Adrenal gland (tissue), 12 donors: ENCODE results near the gene CYS1. TPM values are rescaled to one million over a fixed set of nuclear protein-coding genes. Genes with fewer than 3 reads are reported as not detected.
A peak's percentile ranks its signal among the peaks of the same experiment; 100 is the strongest.

Experiments used
- DNase-seq, 7 donors: peaks; one replicate each; pipeline ENCODE4 v3.0.0-alpha.2; 2019 to 2020
- H3K27ac ChIP-seq, 5 donors: fragments of 200-600 bp; sonication (generic) in 4 of 5; 1 replicate in 3 of 5; 2 replicates in 2 of 5; pipeline versions ENCODE4 v1.5.1 to v1.8.0; 2016 to 2020; ENCODE audit warnings: mild to moderate bottlenecking in 1 of 5
- H3K27me3 ChIP-seq: fragments of 200-600 bp; 2 replicates; pipeline ENCODE4 v1.8.0; 2021
- H3K36me3 ChIP-seq, 2 donors: fragments of 200-600 bp; replicated peaks in 1 of 2; 1 replicate in 1 of 2; 2 replicates in 1 of 2; pipeline versions ENCODE4 v1.5.1 to v1.8.0; 2018 to 2022
- H3K4me1 ChIP-seq, 2 donors: fragments of 200-600 bp; replicated peaks in 1 of 2; 1 replicate in 1 of 2; 2 replicates in 1 of 2; pipeline versions ENCODE4 v1.5.1 to v1.8.0; 2018 to 2021
- H3K4me3 ChIP-seq, 4 donors: fragments of 200-600 bp; sonication (generic) in 3 of 4; one replicate each; pipeline ENCODE4 v1.5.1; 2016 to 2018
- H3K9me3 ChIP-seq, 3 donors: fragments of 200-600 bp; sonication (generic) in 1 of 3; replicated peaks in 1 of 3; 1 replicate in 2 of 3; 2 replicates in 1 of 3; pipeline versions ENCODE4 v1.5.1 to v1.8.0; 2016 to 2021
- POLR2A ChIP-seq, 2 donors: fragments of 450-650 bp; IDR thresholded peaks; one replicate each; pipeline ENCODE4 v1.6.1; 2017; ENCODE audit warnings: antibody characterized with exemption in 2 of 2, mild to moderate bottlenecking in 2 of 2, moderate library complexity in 1 of 2
- WGBS, 4 donors: extraction: QIAGEN DNeasy Blood & Tissue Kit in 2 of 4; methylation state at CpG; one replicate each; pipeline versions ENCODE4 v1.1.5 to v1.1.7; 2013 to 2017; 5-methylcytosine and 5-hydroxymethylcytosine counted together
- intact Hi-C, 2 donors: fragments of 100-400 bp; cut with DNase I; formaldehyde crosslinking; loops; one replicate each; pipeline versions ENCODE4 v1.14.1 to v1.15.0; 2022 to 2023
- polyA plus RNA-seq, 3 donors: library from polyadenylated mRNA; stranded (reverse); fragments of 200-250 nt in 2 of 3; fragments of 350-450 nt in 1 of 3; fragmentation: Illumina TruSeq in 1 of 3; extraction: RNeasy Lipid Tissue Mini Kit (QIAGEN cat#74804) in 1 of 3; gene quantifications; one replicate each; pipeline ENCODE4 v1.2.3, GENCODE V29; 2013 to 2014
- total RNA-seq, 9 donors: library from RNA; depleted of rRNA in 4 of 9; stranded (reverse); fragments of >200 nt in 4 of 9; fragments of 120-200 nt in 1 of 9; fragmentation: NEBNext Ultra II Directional in 1 of 9; extraction: Animal tissue kit (Norgen Biotek cat#: 25700) in 1 of 9; gene quantifications; one replicate each; pipeline versions ENCODE4 v1.1.0 to v1.2.4, GENCODE V29; 2013 to 2023
- TF ChIP-seq, protein P1 (sequence below), 6 experiments: fragments of 450-650 bp in 4 of 6; fragments of 200-600 bp in 2 of 6; sonication (generic) in 1 of 6; IDR thresholded peaks; 1 replicate in 5 of 6; 2 replicates in 1 of 6; pipeline versions ENCODE4 v1.5.1 to v1.8.0; 2016 to 2021; ENCODE audit warnings: antibody characterized with exemption in 6 of 6, mild to moderate bottlenecking in 2 of 6, moderate library complexity in 1 of 6
- donor health status: healthy with polysubstance abuse.
- donor health status: Bipolar disorder and iron deficiency.
- donor health status: DM: yes; HTN: yes; CAD: no.
- donor health status: DM: no; HTN: no; CAD: no.
- donor health status: DM: no; HTN: no; CAD: no.
- donor health status: DM: yes; HTN: yes; CAD: no.

The CYS1 gene
- total and polyA plus RNA-seq, 12 donors = 0.05 to 3.6 (median 1.1) TPM

DNA sequence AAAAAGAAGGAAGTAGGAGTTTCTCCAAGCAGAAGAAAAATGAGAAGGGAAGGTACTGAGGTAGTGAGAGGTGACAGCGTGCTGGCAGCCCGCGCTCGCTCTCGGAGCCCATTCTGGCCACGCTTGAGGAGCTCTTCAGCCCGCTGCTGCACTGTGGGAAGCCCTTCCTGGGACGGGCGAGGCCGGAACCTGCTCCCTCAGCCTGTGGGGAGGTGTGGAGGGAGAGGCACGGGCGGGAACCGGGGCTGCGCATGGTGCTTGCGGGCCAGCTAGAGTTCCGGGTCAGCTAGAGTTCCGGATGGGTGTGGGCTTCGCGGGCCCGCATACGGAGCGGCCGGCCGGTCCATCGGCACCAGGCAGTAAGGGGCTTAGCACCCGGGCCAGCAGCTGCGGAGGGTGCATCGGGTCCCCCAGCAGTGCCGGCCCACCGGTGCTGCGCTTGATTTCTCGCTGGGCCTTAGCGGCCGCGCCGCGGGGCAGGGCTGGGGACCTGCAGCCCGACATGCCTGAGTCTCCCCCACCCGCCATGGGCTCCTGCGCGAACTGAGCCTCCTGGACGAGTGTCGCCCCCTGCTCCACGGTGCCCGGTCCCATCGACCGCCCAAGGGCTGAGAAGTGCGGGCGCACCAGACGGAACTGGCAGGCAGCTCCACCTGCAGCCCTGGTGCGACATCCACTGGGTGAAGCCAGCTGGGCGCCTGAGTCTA, 11.1 kb upstream of the CYS1 start:
- no peaks in the 10 kb centered on the region for H3K9me3 ChIP-seq
- TF ChIP-seq POLR2A (IDR thresholded peaks at IDR 0.05) = no peak
- TF ChIP-seq, protein P1, sequence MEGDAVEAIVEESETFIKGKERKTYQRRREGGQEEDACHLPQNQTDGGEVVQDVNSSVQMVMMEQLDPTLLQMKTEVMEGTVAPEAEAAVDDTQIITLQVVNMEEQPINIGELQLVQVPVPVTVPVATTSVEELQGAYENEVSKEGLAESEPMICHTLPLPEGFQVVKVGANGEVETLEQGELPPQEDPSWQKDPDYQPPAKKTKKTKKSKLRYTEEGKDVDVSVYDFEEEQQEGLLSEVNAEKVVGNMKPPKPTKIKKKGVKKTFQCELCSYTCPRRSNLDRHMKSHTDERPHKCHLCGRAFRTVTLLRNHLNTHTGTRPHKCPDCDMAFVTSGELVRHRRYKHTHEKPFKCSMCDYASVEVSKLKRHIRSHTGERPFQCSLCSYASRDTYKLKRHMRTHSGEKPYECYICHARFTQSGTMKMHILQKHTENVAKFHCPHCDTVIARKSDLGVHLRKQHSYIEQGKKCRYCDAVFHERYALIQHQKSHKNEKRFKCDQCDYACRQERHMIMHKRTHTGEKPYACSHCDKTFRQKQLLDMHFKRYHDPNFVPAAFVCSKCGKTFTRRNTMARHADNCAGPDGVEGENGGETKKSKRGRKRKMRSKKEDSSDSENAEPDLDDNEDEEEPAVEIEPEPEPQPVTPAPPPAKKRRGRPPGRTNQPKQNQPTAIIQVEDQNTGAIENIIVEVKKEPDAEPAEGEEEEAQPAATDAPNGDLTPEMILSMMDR (IDR thresholded peaks at IDR 0.05) = no peak
- no peak overlapping the region for H3K27ac ChIP-seq
- no peak for DNase-seq
- no peaks in the 10 kb centered on the region for H3K4me1 ChIP-seq
- peak overlapping the region in 1 of 4 donors; percentile 45 for H3K4me3 ChIP-seq
- H3K27me3 ChIP-seq = peaks cover 22% of the 10 kb centered on the region
- intact Hi-C loops = no loop called here
- no peaks in the 10 kb centered on the region for H3K36me3 ChIP-seq
- 20 to 34% (median 27%) methylated on average over 17 to 52 of the region's 52 CpGs for WGBS, 4 donors

DNA sequence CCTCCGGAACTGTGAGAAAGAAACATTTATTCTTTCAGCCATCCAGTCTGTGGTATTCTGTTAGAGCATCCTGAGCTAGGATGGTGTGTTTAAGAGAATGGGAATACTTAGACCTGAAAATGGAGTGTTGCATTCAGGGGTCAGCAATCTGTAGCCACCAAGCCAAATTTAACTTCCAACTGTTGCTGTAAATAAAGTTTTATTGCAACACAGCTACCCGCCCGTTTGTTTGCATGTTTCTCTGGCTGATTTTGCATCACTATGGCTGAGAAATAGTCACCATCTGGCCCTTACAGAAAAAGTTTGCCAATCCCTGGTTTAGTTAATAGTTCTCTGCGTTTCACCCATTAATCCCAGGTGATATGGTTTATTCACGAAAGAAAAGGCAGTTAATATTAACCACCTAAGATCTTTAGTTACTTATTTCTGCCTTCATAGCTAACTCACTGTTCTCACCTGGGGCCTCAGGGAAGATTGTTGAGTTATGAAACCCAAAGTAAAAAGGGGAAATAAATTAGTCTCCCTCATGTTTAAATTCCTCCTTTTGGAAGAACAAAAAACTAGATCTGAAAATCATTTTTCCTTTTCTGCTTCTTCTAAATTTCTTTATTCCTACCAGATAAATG, 9.5 kb upstream of the CYS1 start:
- H3K4me1 ChIP-seq = no peaks in the 10 kb centered on the region
- no peaks in the 10 kb centered on the region for H3K9me3 ChIP-seq
- no peak overlapping the region for H3K4me3 ChIP-seq
- 38 to 57% (median 51%) methylated on average over 5 of the region's 5 CpGs for WGBS, 4 donors
- no peak for TF ChIP-seq POLR2A (IDR thresholded peaks at IDR 0.05)
- TF ChIP-seq, protein P1 (IDR thresholded peaks at IDR 0.05) = no peak
- no peak overlapping the region for H3K27ac ChIP-seq
- no peaks in the 10 kb centered on the region for H3K36me3 ChIP-seq
- no peak for DNase-seq
- intact Hi-C loops = no loop called here
- peaks cover 22% of the 10 kb centered on the region for H3K27me3 ChIP-seq

DNA sequence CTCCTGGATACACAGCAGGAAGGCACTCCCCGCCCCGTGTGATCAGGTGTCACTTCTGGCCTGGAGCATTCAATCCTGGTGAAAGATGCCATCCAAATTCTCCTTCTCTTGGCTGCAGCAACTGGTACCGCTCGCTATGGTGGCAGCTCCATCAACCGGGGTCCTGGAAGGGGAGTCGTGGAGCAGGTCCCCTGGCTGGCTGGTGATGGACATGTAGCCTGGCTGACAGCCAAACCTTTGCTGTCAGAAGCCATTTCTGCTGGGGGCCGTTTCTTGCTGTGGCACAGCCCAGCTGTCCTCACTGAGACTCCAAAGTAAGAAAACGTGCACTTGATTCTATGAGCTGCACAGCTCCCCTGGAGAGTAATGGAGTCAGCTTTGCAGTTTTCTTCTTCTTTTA, 7.1 kb upstream of the CYS1 start:
- DNase-seq = no peak
- TF ChIP-seq, protein P1 (IDR thresholded peaks at IDR 0.05) = no peak
- TF ChIP-seq POLR2A (IDR thresholded peaks at IDR 0.05) = no peak
- 66 to 82% (median 73%) methylated on average over 8 of the region's 8 CpGs for WGBS, 4 donors
- H3K27ac ChIP-seq = no peak overlapping the region
- no peak overlapping the region for H3K4me3 ChIP-seq
- no peaks in the 10 kb centered on the region for H3K36me3 ChIP-seq
- H3K4me1 ChIP-seq = no peaks in the 10 kb centered on the region
- intact Hi-C loops = no loop called here
- H3K27me3 ChIP-seq = peaks cover 27% of the 10 kb centered on the region
- no peaks in the 10 kb centered on the region for H3K9me3 ChIP-seq

DNA sequence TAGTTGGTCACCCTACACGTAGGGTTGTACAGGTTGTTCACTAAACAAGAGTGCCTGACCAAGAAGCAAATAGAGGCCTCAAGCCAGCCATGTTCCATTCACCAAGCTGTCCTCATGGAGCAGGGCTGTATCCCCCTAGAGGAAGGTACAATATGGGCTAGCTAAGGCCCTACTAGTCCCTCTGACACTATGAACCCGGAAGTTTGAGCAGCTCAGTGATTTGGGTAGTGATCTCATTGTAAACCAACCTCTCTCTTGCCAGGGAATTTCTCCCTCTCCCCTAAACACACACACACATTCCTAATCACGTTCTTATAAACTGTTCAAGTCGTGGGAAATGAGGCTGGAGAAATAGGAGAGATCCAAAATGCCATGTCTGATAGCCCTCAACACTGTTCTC, 6.7 kb upstream of the CYS1 start:
- no peak for DNase-seq
- intact Hi-C loops = no loop called here
- 73 to 82% (median 77%) methylated on average over 3 to 4 of the region's 4 CpGs for WGBS, 4 donors
- Histone ChIP-seq H3K27me3 (peaks cover 32% of the 10 kb centered on the region), H3K4me1 (no peaks in the 10 kb centered on the region), H3K4me3 (no peak overlapping the region), H3K9me3 (no peaks in the 10 kb centered on the region), H3K36me3 (no peaks in the 10 kb centered on the region), H3K27ac (no peak overlapping the region)
- no peak for TF ChIP-seq POLR2A (IDR thresholded peaks at IDR 0.05)
- TF ChIP-seq, protein P1 (IDR thresholded peaks at IDR 0.05) = no peak
